GM12878 (cell line): ENCODE data around the gene VTN. TPM values are rescaled to one million over a fixed set of nuclear protein-coding genes. Genes with fewer than 3 reads are reported as not detected.

ENCODE experiments used
- ATAC-seq: fragments of 200-7000 bp; cut with Tn5 transposase; 3 replicates; pipeline ENCODE4 v1.9.1; 2020; ENCODE audit warnings: mild to moderate bottlenecking, moderate library complexity
- BruUV-seq: library from RNA; stranded (reverse); fragments of 400-500 nt; replicated peaks from 2 replicates; lab custom pipeline; 2021; lab: Mats Ljungman, UMichigan
- CTCF ChIA-PET: fragments of 300-600 bp; sonication (Branson Sonifier 250); formaldehyde crosslinking; extraction: SDS; loops from one replicate; lab custom pipeline; 2021; ENCODE audit warnings: inconsistent platforms; lab: Yijun Ruan, JAX
- POLR2A ChIA-PET: fragments of 350-600 bp; formaldehyde crosslinking; extraction: SDS; loops from one replicate; lab custom pipeline; 2021; ENCODE audit warnings: inconsistent platforms; lab: Charles Lee
- RAD21 ChIA-PET: fragments of 300-600 bp; sonication (Branson Sonifier 250); formaldehyde crosslinking; loops from one replicate; lab custom pipeline; 2023; ENCODE audit warnings: antibody characterized with exemption; ENCODE audit not compliant: unreplicated experiment; lab: Charles Lee
- SMC1A ChIA-PET: fragments of 300-600 bp; sonication (Branson Sonifier 250); formaldehyde crosslinking; loops from one replicate; lab custom pipeline; 2023; ENCODE audit not compliant: unreplicated experiment, uncharacterized antibody; lab: Charles Lee
- DNase-seq: peaks from one replicate; pipeline ENCODE4 v3.0.0-alpha.2; 2011; ENCODE audit warnings: low read depth, low spot score
- FAIRE-seq: peaks from 3 replicates; lab custom pipeline; 2011; peaks lifted over from hg19 to GRCh38; lab: Jason Lieb, UNC
- H2AFZ ChIP-seq: 2 replicates; pipeline ENCODE4 v1.6.0; 2011; ENCODE audit warnings: low read depth, low read length, control low read depth; ENCODE audit not compliant: control insufficient read depth
- H3K27ac ChIP-seq: 2 replicates; pipeline ENCODE4 v1.5.1; 2011; ENCODE audit warnings: control low read depth; ENCODE audit not compliant: control insufficient read depth, insufficient read depth
- H3K27me3 ChIP-seq, 2 experiments: replicated peaks in 1 of 2; 2 replicates each; pipeline versions ENCODE4 v1.6.0 to v1.6.1; 2011; ENCODE audit warnings: low read length in 1 of 2; ENCODE audit not compliant: control insufficient read depth in 2 of 2, insufficient read depth in 2 of 2
- H3K36me3 ChIP-seq, 2 experiments: 2 replicates each; pipeline ENCODE4 v1.5.1; 2011; ENCODE audit warnings: low read length in 1 of 2; ENCODE audit not compliant: control insufficient read depth in 2 of 2, insufficient read depth in 2 of 2
- H3K4me1 ChIP-seq: 2 replicates; pipeline ENCODE4 v1.6.1; 2011; ENCODE audit warnings: mild to moderate bottlenecking, low read length, moderate library complexity, mixed read lengths; ENCODE audit not compliant: control insufficient read depth, insufficient read depth
- H3K4me2 ChIP-seq: 2 replicates; pipeline ENCODE4 v1.6.0; 2011; ENCODE audit warnings: control low read depth; ENCODE audit not compliant: control insufficient read depth, insufficient read depth
- H3K4me3 ChIP-seq: fragments of 200-600 bp; sonication (generic); 2 replicates; pipeline ENCODE4 v1.5.1; 2016
- H3K79me2 ChIP-seq: 2 replicates; pipeline ENCODE4 v1.6.0; 2011; ENCODE audit warnings: low read length; ENCODE audit not compliant: control insufficient read depth, insufficient read depth
- H3K9ac ChIP-seq: 2 replicates; pipeline ENCODE4 v1.8.0; 2011; ENCODE audit warnings: low read length, control low read depth, mixed read lengths; ENCODE audit not compliant: control insufficient read depth, insufficient read depth
- H3K9me3 ChIP-seq: replicated peaks from 3 replicates; pipeline ENCODE4 v1.5.1; 2011; ENCODE audit warnings: mild to moderate bottlenecking, low read length; ENCODE audit not compliant: control insufficient read depth, insufficient read depth
- H4K20me1 ChIP-seq: 2 replicates; pipeline ENCODE4 v1.6.0; 2011; ENCODE audit not compliant: control insufficient read depth, insufficient read depth
- ESRRA ChIP-seq: IDR thresholded peaks from 2 replicates; pipeline ENCODE4 v1.6.1; 2012; ENCODE audit warnings: mild to moderate bottlenecking, low read length, improper control_type of control experiment
- IKZF1 ChIP-seq: fragments of 450-650 bp; conservative IDR thresholded peaks from 2 replicates; pipeline ENCODE4 v1.6.1; 2017; ENCODE audit warnings: antibody characterized with exemption, mild to moderate bottlenecking
- JUNB ChIP-seq: IDR thresholded peaks from 2 replicates; pipeline ENCODE4 v1.6.1; 2016; ENCODE audit warnings: antibody characterized with exemption, mild to moderate bottlenecking
- PAX5 ChIP-seq: IDR thresholded peaks from 2 replicates; pipeline ENCODE4 v1.6.1; 2011; ENCODE audit warnings: low read depth, low read length, borderline replicate concordance
- whole genome bisulfite sequencing: methylation state at CpG from one replicate; pipeline ENCODE4 v1.1.6; 2016; ENCODE audit warnings: low lambda C conversion rate; ENCODE audit not compliant: insufficient replicate concordance, insufficient coverage; ENCODE audit errors: missing lambda C conversion rate; 5-methylcytosine and 5-hydroxymethylcytosine counted together
- in situ Hi-C: fragments of 300-500 bp; cut with MboI; formaldehyde crosslinking; loops from 9 replicates; pipeline ENCODE4 v1.14.3; 2018; ENCODE audit warnings: mixed read lengths
- intact Hi-C: fragments of 100-400 bp; cut with micrococcal nuclease; formaldehyde crosslinking; loops from one replicate; pipeline ENCODE4 v1.14.2; 2022; ENCODE audit not compliant: unreplicated experiment
- polyA plus RNA-seq, 11 experiments: library from polyadenylated mRNA; depleted of rRNA in 4 of 11; unstranded in 6 of 11; stranded (reverse) in 5 of 11; fragments of >200 nt; fragmentation: Nextera tagmentation in 4 of 11; fragmentation: Illumina TruSeq in 1 of 11; extraction: Ambion mirVana in 4 of 11; extraction: Trizol in 1 of 11; gene quantifications; 1 replicate in 1 of 11; 2 replicates in 10 of 11; pipeline versions ENCODE4 v1.2.1 to v1.2.3, GENCODE V29; 2011 to 2016; ENCODE audit warnings: inconsistent platforms in 2 of 11, missing spikeins in 2 of 11, low read depth in 1 of 11
- total RNA-seq, 4 experiments: library from RNA; depleted of rRNA in 3 of 4; stranded (reverse); fragments of >200 nt in 3 of 4; fragmentation: Illumina TruSeq in 1 of 4; extraction: Trizol in 1 of 4; gene quantifications; 2 replicates each; pipeline versions ENCODE4 v1.2.1 to v1.2.3, GENCODE V29; 2013 to 2021
- TF ChIP-seq, protein P1 (sequence below): fragments of 450-650 bp; IDR thresholded peaks from 2 replicates; pipeline ENCODE4 v1.6.1; 2018; ENCODE audit warnings: mild to moderate bottlenecking, low read depth, moderate library complexity; ENCODE audit not compliant: partially characterized antibody

The VTN gene
- total and polyA plus RNA-seq, 10 of the 15 experiments (the other 5 are each of a cell fraction or from before 2014, with no cell fraction given): 0.04 to 1.3 (median 0.13) TPM; not detected in 5

DNA sequence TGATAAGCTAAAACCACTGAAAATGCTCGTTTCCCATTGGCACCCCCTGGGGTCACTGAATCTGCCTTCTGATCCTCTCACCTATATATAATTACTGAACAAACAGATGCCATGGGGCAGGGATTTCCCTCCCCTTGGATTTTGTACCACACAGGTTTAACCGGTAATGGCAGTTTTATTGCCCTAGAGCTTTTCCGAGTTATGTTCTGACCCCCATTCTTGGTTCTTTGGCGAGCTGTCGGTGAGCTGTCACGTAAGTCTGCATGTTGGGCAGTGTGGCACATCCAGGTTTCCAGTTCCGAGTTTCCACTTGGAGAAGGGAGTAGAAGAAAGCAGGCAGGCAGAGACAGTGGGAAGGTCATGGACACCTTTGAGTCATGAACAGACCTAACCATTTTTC lies 44.0 kb downstream of the VTN start:
- Histone ChIP-seq H3K4me3 (no peak overlapping the region), H3K9me3 (no peaks in the 10 kb centered on the region), H3K27ac (no peak overlapping the region), H3K27me3 (no peaks in the 10 kb centered on the region), H3K4me2 (no peak overlapping the region), H3K9ac (no peak overlapping the region), H4K20me1 (no peaks in the 10 kb centered on the region), H3K4me1 (peaks cover 6% of the 10 kb centered on the region; the same call in 1 of the 2 replicates), H3K36me3 (peaks cover 11 to 15% of the 10 kb centered on the region in 2 experiments), H3K79me2 (peaks cover 38% of the 10 kb centered on the region), H2AFZ (no peak overlapping the region)
- no peak for TF ChIP-seq IKZF1
- TF ChIP-seq PAX5: no peak
- TF ChIP-seq, protein P1, sequence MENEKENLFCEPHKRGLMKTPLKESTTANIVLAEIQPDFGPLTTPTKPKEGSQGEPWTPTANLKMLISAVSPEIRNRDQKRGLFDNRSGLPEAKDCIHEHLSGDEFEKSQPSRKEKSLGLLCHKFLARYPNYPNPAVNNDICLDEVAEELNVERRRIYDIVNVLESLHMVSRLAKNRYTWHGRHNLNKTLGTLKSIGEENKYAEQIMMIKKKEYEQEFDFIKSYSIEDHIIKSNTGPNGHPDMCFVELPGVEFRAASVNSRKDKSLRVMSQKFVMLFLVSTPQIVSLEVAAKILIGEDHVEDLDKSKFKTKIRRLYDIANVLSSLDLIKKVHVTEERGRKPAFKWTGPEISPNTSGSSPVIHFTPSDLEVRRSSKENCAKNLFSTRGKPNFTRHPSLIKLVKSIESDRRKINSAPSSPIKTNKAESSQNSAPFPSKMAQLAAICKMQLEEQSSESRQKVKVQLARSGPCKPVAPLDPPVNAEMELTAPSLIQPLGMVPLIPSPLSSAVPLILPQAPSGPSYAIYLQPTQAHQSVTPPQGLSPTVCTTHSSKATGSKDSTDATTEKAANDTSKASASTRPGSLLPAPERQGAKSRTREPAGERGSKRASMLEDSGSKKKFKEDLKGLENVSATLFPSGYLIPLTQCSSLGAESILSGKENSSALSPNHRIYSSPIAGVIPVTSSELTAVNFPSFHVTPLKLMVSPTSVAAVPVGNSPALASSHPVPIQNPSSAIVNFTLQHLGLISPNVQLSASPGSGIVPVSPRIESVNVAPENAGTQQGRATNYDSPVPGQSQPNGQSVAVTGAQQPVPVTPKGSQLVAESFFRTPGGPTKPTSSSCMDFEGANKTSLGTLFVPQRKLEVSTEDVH: no peak
- no peak for TF ChIP-seq JUNB
- TF ChIP-seq ESRRA: no peak
- BruUV-seq: no TSS peak
- DNase-seq: no peak
- no peak for ATAC-seq
- POLR2A ChIA-PET: interaction anchor here (0.5 to 1.1 kb wide), 3 partner anchors 9 to 350 kb away, joined by 3 read pairs; no protein-coding TSS in a partner anchor
- RAD21 ChIA-PET: interaction anchor here (1.1 kb wide), 1 partner anchor 10 kb away, joined by 7 read pairs; the partner anchor contains the start of genes IFT20 and TNFAIP1
- no peak for FAIRE-seq
- SMC1A ChIA-PET: interaction anchor here (1.1 to 1.4 kb wide), 2 partner anchors 9 to 32 kb away, joined by 3 to 6 read pairs; partner anchors contain the start of genes IFT20 and TNFAIP1
- 97% methylated on average over 7 of the region's 7 CpGs for WGBS
- intact Hi-C loops: no loop called here
- in situ Hi-C loops: no loop called here
- CTCF ChIA-PET: interaction anchor here (1.9 kb wide), 1 partner anchor 9 kb away, joined by 5 read pairs; the partner anchor contains the start of genes IFT20 and TNFAIP1
